Activated CD8-positive, alpha-beta T cell treated with anti-CD3 and anti-CD28 coated beads for 36 hours (primary cell): ENCODE results near the gene NECAB3. TPM values are rescaled to one million over a fixed set of nuclear protein-coding genes. Genes with fewer than 3 reads are reported as not detected.
"Not testable (repeated sequence)": the region's sequence is repeated elsewhere in the genome, so short reads cannot be mapped to it uniquely, and the experiment has no call there.

Source experiments
- ATAC-seq: fragments of 200-7000 bp; cut with Tn5 transposase; one replicate; pipeline ENCODE4 v1.10.0; 2021; ENCODE audit warnings: mild to moderate bottlenecking, moderate library complexity
- CTCF ChIA-PET: fragments of 350-600 bp; sonication (Branson Sonifier 250); formaldehyde crosslinking; loops from one replicate; lab custom pipeline; 2021; ENCODE audit warnings: antibody characterized with exemption; lab: Charles Lee
- POLR2A ChIA-PET: fragments of 350-600 bp; sonication (Branson Sonifier 250); formaldehyde crosslinking; loops from one replicate; lab custom pipeline; 2021; ENCODE audit warnings: antibody characterized with exemption; lab: Charles Lee
- DNase-seq: peaks from one replicate; pipeline ENCODE4 v3.0.0-alpha.2; 2020
- H3K27ac Mint-ChIP-seq: one replicate; pipeline ENCODE4 v1.8.0; 2021; ENCODE audit warnings: mild to moderate bottlenecking, mixed read lengths
- H3K27me3 Mint-ChIP-seq: one replicate; pipeline ENCODE4 v1.8.0; 2021; ENCODE audit warnings: mixed read lengths
- H3K36me3 Mint-ChIP-seq: one replicate; pipeline ENCODE4 v1.8.0; 2021; ENCODE audit warnings: low read depth, mixed read lengths
- H3K4me1 Mint-ChIP-seq: one replicate; pipeline ENCODE4 v1.8.0; 2021; ENCODE audit warnings: low read depth, mixed read lengths
- H3K4me3 Mint-ChIP-seq: one replicate; pipeline ENCODE4 v1.8.0; 2021; ENCODE audit warnings: mild to moderate bottlenecking, moderate library complexity, mixed read lengths
- H3K9me3 Mint-ChIP-seq: one replicate; pipeline ENCODE4 v1.8.0; 2021; ENCODE audit warnings: mixed read lengths
- CTCF ChIP-seq: fragments of 200-600 bp; IDR thresholded peaks from one replicate; pipeline ENCODE4 v1.8.0; 2022; ENCODE audit warnings: antibody characterized with exemption, mild to moderate bottlenecking
- intact Hi-C: fragments of 100-400 bp; cut with micrococcal nuclease; formaldehyde crosslinking; loops from one replicate; pipeline ENCODE4 v1.10.0; 2022
- total RNA-seq, 2 experiments: library from RNA; stranded (reverse); gene quantifications; one replicate each; pipeline ENCODE4 v1.2.3, GENCODE V29; 2021

The NECAB3 gene
- total RNA-seq, 2 experiments from 2014 or later: 13.7 to 16.0 TPM

DNA sequence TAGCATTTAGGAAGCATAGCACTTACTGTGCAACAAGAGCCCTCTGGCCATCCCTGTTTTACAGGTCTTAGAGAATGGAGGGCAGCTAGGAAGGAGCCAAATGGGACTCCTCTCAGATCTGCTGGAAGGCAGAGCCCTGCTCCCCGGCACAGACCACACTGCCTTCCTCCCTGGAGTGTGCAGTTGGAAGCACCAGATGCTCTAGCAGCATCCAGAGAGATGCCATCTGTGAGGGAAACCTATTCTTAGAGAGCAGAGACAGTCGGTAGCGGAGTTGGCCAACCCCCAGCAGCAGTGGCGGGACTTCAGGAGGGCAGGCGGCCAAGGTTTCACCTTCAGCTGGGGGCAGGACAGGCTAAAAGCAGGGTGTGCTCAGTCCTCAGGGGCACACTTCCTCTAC lies 28.6 kb upstream of the NECAB3 start:
- DNase-seq (no peak), ATAC-seq (no peak)
- Mint-ChIP-seq H3K4me1 (no peaks in the 10 kb centered on the region), H3K36me3 (no peaks in the 10 kb centered on the region), H3K27ac (no peak overlapping the region), H3K4me3 (no peak overlapping the region), H3K9me3 (no peaks in the 10 kb centered on the region), H3K27me3 (no peaks in the 10 kb centered on the region)
- ChIA-PET POLR2A (no interaction called here), CTCF (no interaction called here)
- no peak for TF ChIP-seq CTCF
- intact Hi-C loops: no loop called here

DNA sequence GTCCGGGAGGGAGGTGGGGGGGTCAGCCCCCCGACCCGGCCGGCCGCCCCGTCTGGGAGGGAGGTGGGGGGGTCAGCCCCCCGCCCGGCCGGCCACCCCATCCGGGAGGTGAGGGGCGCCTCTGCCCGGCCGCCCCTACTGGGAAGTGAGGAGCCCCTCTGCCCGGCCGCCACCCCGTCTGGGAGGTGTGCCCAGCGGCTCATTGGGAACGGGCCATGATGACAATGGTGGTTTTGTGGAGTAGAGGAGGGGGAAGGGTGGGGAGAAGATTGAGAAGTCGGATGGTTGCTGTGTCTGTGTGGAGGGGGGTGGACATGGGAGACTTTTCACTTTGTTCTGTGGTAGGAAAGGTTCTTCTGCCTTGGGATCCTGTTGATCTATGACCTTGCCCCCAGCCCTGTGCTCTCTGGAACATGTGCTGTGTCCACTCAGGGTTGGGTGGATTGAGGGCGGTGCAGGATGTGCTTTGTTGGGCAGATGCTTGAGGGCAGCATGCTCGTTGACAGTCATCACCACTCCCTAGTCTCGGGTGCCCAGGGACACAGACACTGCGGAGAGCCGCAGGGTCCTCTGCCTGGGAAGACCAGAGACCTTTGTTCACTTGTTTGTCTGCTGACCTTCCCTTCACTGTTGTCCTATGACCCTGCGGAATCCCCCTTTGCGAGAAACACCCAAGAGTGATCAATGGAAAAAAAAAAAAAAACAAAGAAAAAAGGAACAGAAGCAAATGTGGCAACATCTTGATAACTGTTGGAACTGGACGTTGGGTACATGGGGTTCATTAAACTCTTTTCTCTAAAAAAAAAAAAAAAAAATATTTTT lies 27.6 kb upstream of the NECAB3 start:
- intact Hi-C loops: no loop called here

DNA sequence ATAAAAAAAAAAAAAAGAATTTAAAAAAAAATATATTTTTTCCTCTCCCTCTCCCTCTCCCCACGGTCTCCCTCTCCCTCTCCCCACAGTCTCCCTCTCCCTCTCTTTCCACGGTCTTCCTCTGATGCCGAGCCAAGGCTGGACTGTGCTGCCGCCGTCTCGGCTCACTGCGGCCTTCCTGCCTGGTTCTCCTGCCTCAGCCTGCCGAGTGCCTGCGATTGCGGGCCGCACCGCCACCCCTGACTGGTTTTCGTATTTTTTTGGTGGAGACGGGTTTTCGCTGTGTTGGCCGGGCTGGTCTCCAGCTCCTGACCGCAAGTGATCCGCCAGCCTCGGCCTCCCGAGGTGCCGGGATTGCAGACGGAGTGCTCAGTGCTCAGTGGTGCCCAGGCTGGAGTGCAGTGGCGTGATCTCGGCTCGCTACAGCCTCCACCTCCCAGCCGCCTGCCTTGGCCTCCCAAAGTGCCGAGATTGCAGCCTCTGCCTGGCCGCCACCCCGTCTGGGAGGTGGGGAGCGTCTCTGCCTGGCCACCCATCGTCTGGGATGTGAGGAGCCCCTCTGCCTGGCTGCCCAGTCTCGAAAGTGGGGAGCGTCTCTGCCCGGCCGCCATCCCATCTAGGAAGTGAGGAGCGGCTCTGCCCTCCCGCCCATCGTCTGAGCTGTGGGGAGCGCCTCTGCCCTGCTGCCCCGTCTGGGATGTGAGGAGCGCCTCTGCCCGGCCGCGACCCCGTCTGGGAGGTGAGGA lies 26.6 kb upstream of the NECAB3 start:
- H3K9me3 Mint-ChIP-seq, POLR2A ChIA-PET, H3K27ac Mint-ChIP-seq, CTCF ChIA-PET, DNase-seq, ATAC-seq, H3K27me3 Mint-ChIP-seq, H3K4me1 Mint-ChIP-seq, H3K36me3 Mint-ChIP-seq, intact Hi-C loops, H3K4me3 Mint-ChIP-seq: not testable (repeated sequence)

More for the DNA sequence above, 27.6 kb upstream of the NECAB3 start:
- Mint-ChIP-seq H3K4me3 (no peak overlapping the region), H3K27me3 (no peaks in the 10 kb centered on the region), H3K9me3 (no peaks in the 10 kb centered on the region), H3K27ac (no peak overlapping the region), H3K36me3 (no peaks in the 10 kb centered on the region), H3K4me1 (no peaks in the 10 kb centered on the region)
- CTCF ChIA-PET: no interaction called here
- no peak for TF ChIP-seq CTCF
- ATAC-seq (no peak), DNase-seq (no peak)
- POLR2A ChIA-PET: no interaction called here

DNA sequence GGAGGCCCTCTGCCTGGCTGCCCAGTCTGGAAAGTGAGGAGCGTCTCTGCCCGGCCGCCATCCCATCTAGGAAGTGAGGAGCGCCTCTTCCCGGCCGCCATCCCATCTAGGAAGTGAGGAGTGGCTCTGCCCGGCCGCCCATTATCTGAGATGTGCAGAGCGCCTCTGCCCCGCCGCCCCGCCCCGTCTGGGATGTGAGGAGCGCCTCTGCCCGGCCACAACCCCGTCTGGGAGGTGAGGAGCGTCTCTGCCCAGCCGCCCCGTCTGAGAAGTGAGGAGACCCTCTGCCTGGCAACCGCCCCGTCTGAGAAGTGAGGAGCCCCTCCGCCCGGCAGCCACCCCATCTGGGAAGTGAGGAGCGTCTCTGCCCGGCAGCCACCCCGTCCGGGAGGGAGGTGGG lies 24.7 kb upstream of the NECAB3 start:
- CTCF ChIA-PET, H3K9me3 Mint-ChIP-seq, H3K4me1 Mint-ChIP-seq, intact Hi-C loops, H3K36me3 Mint-ChIP-seq, ATAC-seq, DNase-seq, H3K4me3 Mint-ChIP-seq, H3K27ac Mint-ChIP-seq, H3K27me3 Mint-ChIP-seq, POLR2A ChIA-PET: not testable (repeated sequence)

DNA sequence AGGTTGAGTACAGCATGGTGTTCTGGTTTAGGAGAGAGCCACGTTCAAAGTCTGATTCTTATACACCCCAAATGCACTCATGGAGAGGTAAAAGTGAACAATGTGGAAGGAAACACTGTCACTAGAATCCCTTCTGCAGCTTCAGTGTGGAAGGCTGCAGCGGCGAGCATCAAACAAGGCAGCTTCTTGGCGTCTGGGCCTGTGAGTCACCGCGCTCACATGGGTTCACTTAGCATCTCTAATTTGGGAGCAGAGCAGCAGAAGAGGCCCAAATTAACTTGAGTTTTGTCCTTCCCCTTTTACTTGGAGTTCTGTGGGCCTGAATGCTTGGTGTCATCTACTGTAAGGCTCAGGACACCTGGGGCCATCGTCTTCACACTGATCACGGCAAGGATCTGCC lies 22.9 kb upstream of the NECAB3 start:
- intact Hi-C loops: no loop called here
- DNase-seq (no peak), ATAC-seq (no peak)
- H3K4me1 Mint-ChIP-seq: peaks cover under 1% of the 10 kb centered on the region
- POLR2A ChIA-PET: interaction anchor here (0.8 to 1.0 kb wide), 2 partner anchors 17 to 22 kb away, joined by 3 read pairs; no protein-coding TSS in a partner anchor
- no peaks in the 10 kb centered on the region for H3K36me3 Mint-ChIP-seq
- no peak overlapping the region for H3K27ac Mint-ChIP-seq
- H3K27me3 Mint-ChIP-seq: no peaks in the 10 kb centered on the region
- H3K9me3 Mint-ChIP-seq: no peaks in the 10 kb centered on the region
- H3K4me3 Mint-ChIP-seq: no peak overlapping the region
- no peak for TF ChIP-seq CTCF
- CTCF ChIA-PET: no interaction called here

DNA sequence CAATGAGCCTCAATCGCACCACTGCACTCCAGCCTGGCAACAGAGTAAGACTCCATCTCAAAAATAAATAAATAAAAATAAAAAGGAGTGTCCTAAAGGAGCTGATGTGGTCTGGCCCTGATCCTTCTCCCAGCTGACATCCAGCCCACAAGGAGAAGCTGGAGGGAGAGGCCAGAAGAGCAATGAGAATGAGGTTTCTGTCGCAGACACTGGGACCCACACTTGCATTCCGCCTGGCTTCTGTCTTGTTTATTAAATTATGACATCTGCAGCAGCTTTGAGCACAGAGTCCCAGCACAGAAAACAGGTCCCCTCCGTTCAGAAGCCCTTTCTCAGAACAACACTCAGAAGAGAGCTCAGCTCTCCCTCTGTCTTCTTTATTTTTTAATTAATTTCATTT lies 22.2 kb upstream of the NECAB3 start:
- intact Hi-C loops: no loop called here
- DNase-seq (no peak), ATAC-seq (no peak)
- Mint-ChIP-seq H3K9me3 (no peaks in the 10 kb centered on the region), H3K4me3 (no peak overlapping the region), H3K27me3 (no peaks in the 10 kb centered on the region), H3K4me1 (peaks cover 3% of the 10 kb centered on the region), H3K27ac (no peak overlapping the region), H3K36me3 (no peaks in the 10 kb centered on the region)
- CTCF ChIA-PET: no interaction called here
- POLR2A ChIA-PET: interaction anchor here (1.0 kb wide), 1 partner anchor 23 kb away, joined by 3 read pairs; no protein-coding TSS in a partner anchor
- TF ChIP-seq CTCF: no peak
